Tibial nerve (tissue), 4 donors: ENCODE measurements around the gene ERN1. TPM values are rescaled to one million over a fixed set of nuclear protein-coding genes. Genes with fewer than 3 reads are reported as not detected.

ENCODE experiments used
- DNase-seq, 2 donors: peaks; one replicate each; pipeline ENCODE4 v3.0.0-alpha.2; 2019; ENCODE audit warnings: low spot score in 2 of 2
- H3K27ac ChIP-seq, 4 donors: fragments of 200-600 bp; sonication (generic) in 3 of 4; one replicate each; pipeline ENCODE4 v1.5.1; 2017 to 2019; ENCODE audit warnings: mild to moderate bottlenecking in 1 of 4
- H3K27me3 ChIP-seq, 2 donors: fragments of 200-600 bp; sonication (generic) in 1 of 2; one replicate each; pipeline versions ENCODE4 v1.5.1 to v1.6.0; 2017 to 2019
- H3K36me3 ChIP-seq, 3 donors: fragments of 200-600 bp; sonication (generic); one replicate each; pipeline ENCODE4 v1.5.1; 2018 to 2019
- H3K4me1 ChIP-seq, 4 donors: fragments of 200-600 bp; sonication (generic) in 3 of 4; one replicate each; pipeline ENCODE4 v1.5.1; 2017 to 2019
- H3K4me3 ChIP-seq, 4 donors: fragments of 200-600 bp; sonication (generic) in 3 of 4; one replicate each; pipeline ENCODE4 v1.5.1; 2017 to 2019; ENCODE audit warnings: mild to moderate bottlenecking in 1 of 4, moderate library complexity in 1 of 4
- H3K9me3 ChIP-seq, 4 donors: fragments of 200-600 bp; sonication (generic) in 3 of 4; one replicate each; pipeline ENCODE4 v1.5.1; 2017 to 2019
- CTCF ChIP-seq, 5 experiments: fragments of 200-600 bp in 3 of 5; fragments of 450-650 bp in 2 of 5; sonication (generic) in 3 of 5; IDR thresholded peaks; one replicate each; pipeline ENCODE4 v1.5.1; 2016 to 2019; ENCODE audit warnings: antibody characterized with exemption in 5 of 5, mild to moderate bottlenecking in 3 of 5, moderate library complexity in 2 of 5
- EP300 ChIP-seq, 2 donors: sonication (generic); formaldehyde crosslinking; IDR thresholded peaks; one replicate each; pipeline ENCODE4 v1.6.1; 2017; ENCODE audit warnings: antibody characterized with exemption in 2 of 2, mild to moderate bottlenecking in 1 of 2
- POLR2A ChIP-seq, 2 donors: fragments of 450-650 bp; IDR thresholded peaks; one replicate each; pipeline ENCODE4 v1.6.1; 2017; ENCODE audit warnings: antibody characterized with exemption in 2 of 2, mild to moderate bottlenecking in 2 of 2, moderate library complexity in 2 of 2
- WGBS, 2 donors: methylation state at CpG; one replicate each; pipeline ENCODE4 v1.1.5; 2018; 5-methylcytosine and 5-hydroxymethylcytosine counted together
- total RNA-seq, 4 donors: library from RNA; depleted of rRNA; stranded (reverse); fragments of >200 nt; gene quantifications; one replicate each; pipeline ENCODE4 v1.1.0, GENCODE V29; 2016

ERN1 gene
- total RNA-seq, 4 donors from 2014 or later: 8.7 to 17.7 (median 13.5) TPM

GRCh38 chr17:64154313-64154695 is 24.4 kb upstream of the ERN1 start:
- Histone ChIP-seq H3K27me3 (no peaks in the 10 kb centered on the region), H3K36me3 (peaks cover 0 to 32% (median 0%) of the 10 kb centered on the region in 3 donors), H3K27ac (peak overlapping the region in 2 of 4 donors; percentile 91 to 92), H3K4me1 (peaks cover 0 to 37% (median 23%) of the 10 kb centered on the region in 4 donors), H3K9me3 (no peaks in the 10 kb centered on the region), H3K4me3 (no peak overlapping the region)
- TF ChIP-seq EP300 (IDR thresholded peaks at IDR 0.05): no peak
- TF ChIP-seq POLR2A (IDR thresholded peaks at IDR 0.05): no peak
- no peak for TF ChIP-seq CTCF (IDR thresholded peaks at IDR 0.05)
- 39 to 47% methylated on average over 4 of the region's 4 CpGs for WGBS, 2 donors
- no peak for DNase-seq

GRCh38 chr17:64153565-64154312 is 23.8 kb upstream of the ERN1 start:
- H3K27me3 ChIP-seq: no peaks in the 10 kb centered on the region
- no peak overlapping the region for H3K4me3 ChIP-seq
- H3K36me3 ChIP-seq: peaks cover 0 to 34% (median 0%) of the 10 kb centered on the region in 3 donors
- WGBS, 2 donors: 83 to 87% methylated on average over 3 of the region's 3 CpGs
- no peak for TF ChIP-seq CTCF (IDR thresholded peaks at IDR 0.05)
- no peaks in the 10 kb centered on the region for H3K9me3 ChIP-seq
- peaks cover 0 to 37% (median 23%) of the 10 kb centered on the region in 4 donors for H3K4me1 ChIP-seq
- no peak for DNase-seq
- H3K27ac ChIP-seq: peak overlapping the region in 1 of 4 donors; percentile 91

GRCh38 chr17:64152428-64153125 is 22.6 kb upstream of the ERN1 start:
- H3K27ac ChIP-seq: no peak overlapping the region
- no peak overlapping the region for H3K4me3 ChIP-seq
- peaks cover 0 to 45% (median 23%) of the 10 kb centered on the region in 4 donors for H3K4me1 ChIP-seq
- no peaks in the 10 kb centered on the region for H3K9me3 ChIP-seq
- TF ChIP-seq POLR2A (IDR thresholded peaks at IDR 0.05) (no peak), CTCF (IDR thresholded peaks at IDR 0.05) (no peak), EP300 (IDR thresholded peaks at IDR 0.05) (no peak)
- peaks cover 0 to 41% (median 0%) of the 10 kb centered on the region in 3 donors for H3K36me3 ChIP-seq
- no peaks in the 10 kb centered on the region for H3K27me3 ChIP-seq
- 79 to 83% methylated on average over 7 of the region's 7 CpGs for WGBS, 2 donors
- no peak for DNase-seq

- no peak for DNase-seq
- Histone ChIP-seq H3K9me3 (no peaks in the 10 kb centered on the region), H3K27me3 (no peaks in the 10 kb centered on the region), H3K4me3 (no peak overlapping the region), H3K4me1 (peaks cover 0 to 41% (median 18%) of the 10 kb centered on the region in 4 donors), H3K27ac (peak overlapping the region in 1 of 4 donors; percentile 5), H3K36me3 (peaks cover 0 to 41% (median 0%) of the 10 kb centered on the region in 3 donors)
- WGBS, 2 donors: 97 to 98% methylated on average over 1 of the region's 1 CpG
- TF ChIP-seq POLR2A (IDR thresholded peaks at IDR 0.05) (no peak), EP300 (IDR thresholded peaks at IDR 0.05) (no peak), CTCF (IDR thresholded peaks at IDR 0.05) (no peak)
Measured at GRCh38 chr17:64151016-64151368, 21.0 kb upstream of the ERN1 start.
